HCT116 (cell line): ENCODE data around the gene FREY1.

ENCODE experiments used
- CEBPB ChIP-seq: IDR thresholded peaks from 2 replicates; pipeline ENCODE4 v1.6.1; 2012; ENCODE audit warnings: low read depth
- CTCF ChIP-seq, 3 experiments: fragments of 200-600 bp in 1 of 3; sonication (generic) in 1 of 3; IDR thresholded peaks in 2 of 3; conservative IDR thresholded peaks in 1 of 3; 2 replicates each; pipeline ENCODE4 v1.5.1; 2012 to 2017; ENCODE audit warnings: low read depth in 2 of 3, low read length in 2 of 3, antibody characterized with exemption in 1 of 3, borderline replicate concordance in 1 of 3, control low read depth in 1 of 3, mild to moderate bottlenecking in 1 of 3, mixed read lengths in 1 of 3, mixed run types in 1 of 3, moderate library complexity in 1 of 3; ENCODE audit not compliant: insufficient read depth in 1 of 3
- ELF1 ChIP-seq: IDR thresholded peaks from 2 replicates; pipeline ENCODE4 v1.6.1; 2012; ENCODE audit warnings: low read depth, borderline replicate concordance
- EZH2 ChIP-seq: fragments of 200-600 bp; sonication (generic); IDR thresholded peaks from 2 replicates; pipeline ENCODE4 v1.6.1; 2017; ENCODE audit warnings: antibody characterized with exemption, mixed run types
- JUND ChIP-seq: IDR thresholded peaks from 2 replicates; pipeline ENCODE4 v1.6.1; 2012
- MAX ChIP-seq: IDR thresholded peaks from 2 replicates; pipeline ENCODE4 v1.6.1; 2012
- POLR2A ChIP-seq: IDR thresholded peaks from 2 replicates; pipeline ENCODE4 v1.7.0; 2011; ENCODE audit warnings: borderline replicate concordance; ENCODE audit not compliant: insufficient read depth, insufficient read length; ENCODE audit errors: extremely low read depth
- POLR2AphosphoS5 ChIP-seq: IDR thresholded peaks from 2 replicates; pipeline ENCODE4 v1.6.1; 2011; ENCODE audit warnings: mild to moderate bottlenecking, low read depth, low read length, moderate library complexity
- RAD21 ChIP-seq: IDR thresholded peaks from 2 replicates; pipeline ENCODE4 v1.6.1; 2012; ENCODE audit warnings: low read depth, mild to moderate bottlenecking
- SP1 ChIP-seq: IDR thresholded peaks from 2 replicates; pipeline ENCODE4 v1.6.1; 2012; ENCODE audit warnings: low read depth
- YY1 ChIP-seq: IDR thresholded peaks from 2 replicates; pipeline ENCODE4 v1.6.1; 2011; ENCODE audit warnings: low read length, low read depth, moderate library complexity, mild to moderate bottlenecking; ENCODE audit not compliant: insufficient replicate concordance; ENCODE audit errors: extremely low read depth
- ZBTB33 ChIP-seq: IDR thresholded peaks from 2 replicates; pipeline ENCODE4 v1.6.1; 2011; ENCODE audit warnings: mild to moderate bottlenecking, low read length, moderate library complexity; ENCODE audit not compliant: insufficient replicate concordance; ENCODE audit errors: extremely low read depth
- ZFX ChIP-seq: fragments of 450-650 bp; IDR thresholded peaks from 2 replicates; pipeline ENCODE4 v1.6.1; 2017
- ZNF274 ChIP-seq: fragments of 200-500 bp; sonication (Bioruptor generic); IDR thresholded peaks from 2 replicates; pipeline ENCODE4 v1.6.1; 2014; ENCODE audit warnings: mild to moderate bottlenecking, low read depth, low read length, inconsistent platforms

GRCh38 chr11:45933846-45934579 lies 26.9 kb upstream of the FREY1 start:
- TF ChIP-seq EZH2: no peak
- TF ChIP-seq RAD21: no peak
- no peak for TF ChIP-seq YY1
- TF ChIP-seq JUND: no peak
- TF ChIP-seq ZBTB33: no peak
- no peak for TF ChIP-seq POLR2AphosphoS5
- no peak for TF ChIP-seq ZNF274
- no peak for TF ChIP-seq MAX
- TF ChIP-seq ELF1: no peak
- no peak for TF ChIP-seq CEBPB
- no peak for TF ChIP-seq CTCF (IDR thresholded peaks at IDR 0.05 in 2 of 3, conservative IDR thresholded peaks at IDR 0.05 in 1 of 3; ENCODE audit: borderline replicate concordance in 1 of 3, insufficient read depth in 1 of 3, low read depth in 2 of 3, low read length in 2 of 3)
- TF ChIP-seq POLR2A: no peak
- no peak for TF ChIP-seq ZFX
- TF ChIP-seq SP1: no peak
